Fibroblast of skin of left biceps (primary cell): ENCODE results near the gene KRT34.

Experiments used
- DNase-seq, 2 experiments: peaks; one replicate each; pipeline ENCODE4 v3.0.0-alpha.2; 2013; ENCODE audit warnings: low read depth in 2 of 2

Gene KRT34

DNA sequence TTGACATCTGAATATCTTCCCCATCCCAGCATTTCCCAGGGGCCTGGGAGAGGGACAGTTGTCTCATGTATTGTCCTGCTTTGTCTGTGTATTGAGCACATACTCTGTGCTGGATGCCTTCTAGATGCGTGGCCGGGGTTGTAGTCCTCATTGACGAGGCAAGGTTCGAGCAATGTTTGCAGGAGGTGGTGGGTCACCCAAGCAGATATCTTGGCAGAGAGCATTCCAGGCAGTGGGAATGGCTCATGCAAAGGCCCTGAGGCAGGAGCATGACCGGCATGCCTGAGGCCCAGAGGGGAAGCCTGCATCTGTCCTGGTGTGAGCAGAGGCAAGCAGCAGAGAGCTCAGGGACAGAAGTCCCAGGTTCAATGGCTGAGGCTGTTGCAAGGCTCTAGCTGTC is 49.0 kb downstream of the KRT34 start:
- no peak for DNase-seq

DNA sequence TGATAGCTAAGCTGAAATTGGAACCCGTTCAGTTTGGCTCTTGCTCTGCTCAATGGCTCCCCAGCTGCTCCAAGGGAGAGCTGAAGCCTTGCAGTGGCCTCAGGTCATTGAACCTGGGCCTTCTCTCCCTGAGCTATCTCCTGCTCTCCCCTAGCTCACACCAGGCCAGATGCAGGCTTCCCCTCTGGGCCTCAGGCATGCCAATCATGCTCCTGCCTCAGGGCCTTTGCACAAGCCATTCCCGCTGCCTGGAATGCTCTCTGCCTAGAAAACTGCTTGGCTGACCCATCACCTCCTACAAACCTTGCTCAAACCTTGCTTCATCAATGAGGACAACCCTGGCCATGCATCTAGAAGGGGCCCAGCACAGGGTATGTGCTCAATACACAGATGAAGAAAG is 49.9 kb downstream of the KRT34 start:
- DNase-seq = no peak

GRCh38 chr17:41331606-41332005 is 50.5 kb downstream of the KRT34 start:
- no peak for DNase-seq

- DNase-seq = peak; percentile 10
Observed at GRCh38 chr17:41329279-41329948, 52.7 kb downstream of the KRT34 start.

GRCh38 chr17:41328207-41328606 is 53.9 kb downstream of the KRT34 start:
- DNase-seq = no peak
